T-helper 1 cell treated with Interleukin-12 subunit alpha and Interleukin-12 subunit beta and Interleukin-4 antibody, amounts not matched to agents 30 μg/mL and 1 μg/mL, for 36 hours (primary cell): ENCODE data around the gene OTULINL.

Experiments used
- H3K27ac Mint-ChIP-seq: one replicate; pipeline ENCODE4 v1.8.0; 2021; ENCODE audit warnings: mild to moderate bottlenecking, mixed read lengths
- H3K27me3 Mint-ChIP-seq: one replicate; pipeline ENCODE4 v1.8.0; 2021; ENCODE audit warnings: low read depth, mixed read lengths
- H3K36me3 Mint-ChIP-seq: one replicate; pipeline ENCODE4 v1.8.0; 2021; ENCODE audit warnings: low read depth, mixed read lengths
- H3K4me1 Mint-ChIP-seq: one replicate; pipeline ENCODE4 v1.8.0; 2021; ENCODE audit warnings: low read depth, mixed read lengths
- H3K4me3 Mint-ChIP-seq: one replicate; pipeline ENCODE4 v1.8.0; 2021; ENCODE audit warnings: mild to moderate bottlenecking, moderate library complexity, mixed read lengths
- H3K9me3 Mint-ChIP-seq: one replicate; pipeline ENCODE4 v1.8.0; 2021; ENCODE audit warnings: mixed read lengths

Gene OTULINL

GRCh38 chr5:14582797-14583137 lies 1.2 kb downstream of the OTULINL start:
- Mint-ChIP-seq H3K4me1 (peaks cover 26% of the 10 kb centered on the region), H3K27me3 (peaks cover 22% of the 10 kb centered on the region), H3K36me3 (peaks cover 13% of the 10 kb centered on the region), H3K4me3 (peak overlapping the region; percentile 79), H3K9me3 (no peaks in the 10 kb centered on the region), H3K27ac (peak overlapping the region; percentile 79)

GRCh38 chr5:14584848-14585247 lies 3.3 kb downstream of the OTULINL start:
- Mint-ChIP-seq H3K27ac (no peak overlapping the region), H3K9me3 (no peaks in the 10 kb centered on the region), H3K4me3 (no peak overlapping the region), H3K27me3 (peaks cover 11% of the 10 kb centered on the region), H3K36me3 (peaks cover 17% of the 10 kb centered on the region), H3K4me1 (peaks cover 34% of the 10 kb centered on the region)

GRCh38 chr5:14587150-14587549 lies 5.6 kb downstream of the OTULINL start:
- Mint-ChIP-seq H3K4me3 (no peak overlapping the region), H3K4me1 (peaks cover 42% of the 10 kb centered on the region), H3K27me3 (no peaks in the 10 kb centered on the region), H3K27ac (no peak overlapping the region), H3K36me3 (peaks cover 19% of the 10 kb centered on the region), H3K9me3 (no peaks in the 10 kb centered on the region)

GRCh38 chr5:14588145-14588544 lies 6.6 kb downstream of the OTULINL start:
- Mint-ChIP-seq H3K4me1 (peaks cover 47% of the 10 kb centered on the region), H3K9me3 (no peaks in the 10 kb centered on the region), H3K27me3 (no peaks in the 10 kb centered on the region), H3K4me3 (no peak overlapping the region), H3K36me3 (peaks cover 18% of the 10 kb centered on the region), H3K27ac (no peak overlapping the region)

GRCh38 chr5:14588758-14589543 lies 7.4 kb downstream of the OTULINL start:
- Mint-ChIP-seq H3K27me3 (no peaks in the 10 kb centered on the region), H3K9me3 (no peaks in the 10 kb centered on the region), H3K36me3 (peaks cover 18% of the 10 kb centered on the region), H3K4me1 (peaks cover 52% of the 10 kb centered on the region), H3K27ac (no peak overlapping the region), H3K4me3 (no peak overlapping the region)

GRCh38 chr5:14590949-14591348 lies 9.4 kb downstream of the OTULINL start:
- H3K4me3 Mint-ChIP-seq: no peak overlapping the region
- H3K9me3 Mint-ChIP-seq: no peaks in the 10 kb centered on the region
- H3K27ac Mint-ChIP-seq: no peak overlapping the region
- no peaks in the 10 kb centered on the region for H3K27me3 Mint-ChIP-seq
- H3K36me3 Mint-ChIP-seq: peaks cover 11% of the 10 kb centered on the region
- peaks cover 58% of the 10 kb centered on the region for H3K4me1 Mint-ChIP-seq

- no peaks in the 10 kb centered on the region for H3K27me3 Mint-ChIP-seq
- H3K36me3 Mint-ChIP-seq: peaks cover 11% of the 10 kb centered on the region
- H3K27ac Mint-ChIP-seq: no peak overlapping the region
- H3K4me1 Mint-ChIP-seq: peaks cover 63% of the 10 kb centered on the region
- H3K4me3 Mint-ChIP-seq: no peak overlapping the region
- no peaks in the 10 kb centered on the region for H3K9me3 Mint-ChIP-seq
Observed at GRCh38 chr5:14591548-14591947, 10.0 kb downstream of the OTULINL start.

GRCh38 chr5:14593326-14594021 lies 11.9 kb downstream of the OTULINL start:
- H3K36me3 Mint-ChIP-seq: peaks cover 15% of the 10 kb centered on the region
- H3K4me1 Mint-ChIP-seq: peaks cover 76% of the 10 kb centered on the region
- H3K27ac Mint-ChIP-seq: peak overlapping the region; percentile 98
- peak overlapping the region; percentile 15 for H3K4me3 Mint-ChIP-seq
- no peaks in the 10 kb centered on the region for H3K9me3 Mint-ChIP-seq
- no peaks in the 10 kb centered on the region for H3K27me3 Mint-ChIP-seq

DNA sequence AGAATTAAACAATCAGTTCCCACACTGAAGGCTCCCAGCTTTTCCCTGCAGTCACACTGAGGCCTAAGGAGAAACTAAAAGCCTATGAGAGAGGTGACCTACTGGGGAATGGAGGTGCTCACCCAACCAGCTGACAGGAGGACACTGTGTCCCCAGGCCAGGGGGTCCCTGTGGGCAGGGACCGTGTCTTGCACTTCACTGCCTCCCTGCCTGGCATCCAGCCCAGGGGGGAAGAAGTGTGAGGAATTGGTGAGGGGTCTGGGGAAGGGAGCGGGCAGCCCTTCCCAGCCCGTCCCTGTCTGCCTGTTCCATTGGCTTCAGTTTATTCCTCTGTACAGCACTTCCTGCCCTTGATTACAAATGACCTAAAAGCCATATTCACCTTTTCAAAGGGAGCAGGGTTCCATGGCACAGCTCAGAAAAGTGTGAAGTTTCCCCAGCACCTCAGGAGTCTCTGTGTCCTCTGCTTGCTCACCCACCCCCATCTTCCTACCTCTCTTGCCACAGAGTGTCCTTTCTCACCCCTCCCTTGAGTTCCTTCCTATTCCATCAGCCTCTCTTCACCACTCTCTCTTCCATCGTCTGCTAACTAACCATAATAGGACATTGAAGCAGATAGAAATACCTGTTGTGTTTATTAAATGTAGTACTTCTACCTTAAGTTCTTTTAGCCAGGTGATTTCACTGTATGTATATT lies 12.9 kb downstream of the OTULINL start:
- Mint-ChIP-seq H3K27ac (peak overlapping the region; percentile 98), H3K4me3 (peak overlapping the region; percentile 78), H3K27me3 (no peaks in the 10 kb centered on the region), H3K36me3 (peaks cover 11% of the 10 kb centered on the region), H3K4me1 (peaks cover 68% of the 10 kb centered on the region), H3K9me3 (no peaks in the 10 kb centered on the region)

GRCh38 chr5:14595189-14595588 lies 13.6 kb downstream of the OTULINL start:
- H3K4me3 Mint-ChIP-seq: peak overlapping the region; percentile 78
- H3K27me3 Mint-ChIP-seq: no peaks in the 10 kb centered on the region
- H3K4me1 Mint-ChIP-seq: peaks cover 74% of the 10 kb centered on the region
- H3K27ac Mint-ChIP-seq: peak overlapping the region; percentile 98
- no peaks in the 10 kb centered on the region for H3K9me3 Mint-ChIP-seq
- H3K36me3 Mint-ChIP-seq: peaks cover 11% of the 10 kb centered on the region

GRCh38 chr5:14595891-14596290 lies 14.3 kb downstream of the OTULINL start:
- Mint-ChIP-seq H3K4me1 (peaks cover 71% of the 10 kb centered on the region), H3K4me3 (peak overlapping the region; percentile 78), H3K36me3 (peaks cover 13% of the 10 kb centered on the region), H3K9me3 (no peaks in the 10 kb centered on the region), H3K27ac (peak overlapping the region; percentile 98), H3K27me3 (no peaks in the 10 kb centered on the region)

GRCh38 chr5:14597080-14597479 lies 15.5 kb downstream of the OTULINL start:
- peak overlapping the region; percentile 42 for H3K4me3 Mint-ChIP-seq

DNA sequence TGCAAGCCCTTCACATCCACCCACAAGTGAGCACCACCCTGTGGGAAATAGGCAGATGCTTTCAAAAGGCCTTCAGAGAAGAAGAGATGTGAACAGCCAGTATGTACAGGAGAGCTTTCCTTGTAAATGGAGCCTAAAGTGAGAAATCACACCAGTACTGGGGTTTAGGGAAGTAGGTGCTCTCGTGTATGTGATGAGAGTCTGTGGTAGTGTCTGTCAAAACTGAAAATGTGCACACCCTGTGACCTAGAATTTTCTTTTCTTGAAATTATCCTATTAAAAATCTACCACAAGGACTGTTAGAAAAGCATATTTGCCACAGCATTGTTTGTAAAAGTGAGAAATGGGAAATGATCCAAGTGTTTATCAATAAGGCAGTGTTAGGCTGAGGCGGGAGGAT lies 16.6 kb downstream of the OTULINL start:
- Mint-ChIP-seq H3K27ac (peak overlapping the region; percentile 67), H3K4me3 (no peak overlapping the region), H3K27me3 (no peaks in the 10 kb centered on the region), H3K4me1 (peaks cover 63% of the 10 kb centered on the region), H3K9me3 (no peaks in the 10 kb centered on the region), H3K36me3 (peaks cover 21% of the 10 kb centered on the region)

More at GRCh38 chr5:14597080-14597479, 15.5 kb downstream of the OTULINL start:
- Mint-ChIP-seq H3K36me3 (peaks cover 15% of the 10 kb centered on the region), H3K27me3 (no peaks in the 10 kb centered on the region), H3K9me3 (no peaks in the 10 kb centered on the region), H3K4me1 (peaks cover 67% of the 10 kb centered on the region), H3K27ac (peak overlapping the region; percentile 73)

DNA sequence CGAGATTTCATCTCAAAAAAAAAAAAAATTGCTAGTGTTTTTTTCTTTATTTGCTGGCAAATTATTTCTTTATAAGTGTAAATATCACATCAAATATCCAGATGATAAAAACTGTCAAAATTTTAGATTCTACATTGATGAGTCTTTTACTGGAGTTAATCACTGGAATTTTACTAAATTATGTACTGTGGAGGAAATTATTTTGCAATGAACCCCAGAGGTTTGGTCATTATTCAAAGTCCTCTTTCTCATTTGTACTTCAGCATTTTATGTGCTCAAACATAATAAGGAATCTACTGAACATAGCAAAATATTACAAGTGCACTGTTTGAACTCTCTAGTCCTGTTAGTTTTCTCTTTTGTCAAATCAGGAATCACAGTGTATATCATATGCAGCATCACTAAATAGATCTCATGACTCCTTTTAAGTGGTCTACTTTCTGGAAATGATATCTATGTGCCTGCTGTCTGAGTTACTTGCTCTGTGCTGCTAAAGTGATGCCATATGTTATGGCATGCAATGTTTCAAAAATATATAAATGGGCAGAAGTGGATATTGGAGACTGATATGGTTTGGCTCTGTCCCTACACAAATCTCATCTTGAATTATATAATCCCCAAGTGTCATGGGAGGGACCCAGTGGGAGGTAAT lies 18.0 kb downstream of the OTULINL start:
- H3K9me3 Mint-ChIP-seq: no peaks in the 10 kb centered on the region
- no peaks in the 10 kb centered on the region for H3K27me3 Mint-ChIP-seq
- H3K4me3 Mint-ChIP-seq: no peak overlapping the region
- peaks cover 23% of the 10 kb centered on the region for H3K36me3 Mint-ChIP-seq
- peaks cover 49% of the 10 kb centered on the region for H3K4me1 Mint-ChIP-seq
- no peak overlapping the region for H3K27ac Mint-ChIP-seq
